NOMO-1 treated with dmso at 0.1 percent for 144 hours (cell line): ENCODE measurements around the gene UBE2Z.

Experiments used
- DNase-seq: peaks from one replicate; lab custom pipeline; 2025; ENCODE audit not compliant: unreplicated experiment; lab: John Stamatoyannopoulos, UW

UBE2Z gene

GRCh38 chr17:48952904-48953303 is 44.7 kb downstream of the UBE2Z start:
- DNase-seq: no peak

GRCh38 chr17:48954300-48954755 is 46.1 kb downstream of the UBE2Z start:
- no peak for DNase-seq

DNA sequence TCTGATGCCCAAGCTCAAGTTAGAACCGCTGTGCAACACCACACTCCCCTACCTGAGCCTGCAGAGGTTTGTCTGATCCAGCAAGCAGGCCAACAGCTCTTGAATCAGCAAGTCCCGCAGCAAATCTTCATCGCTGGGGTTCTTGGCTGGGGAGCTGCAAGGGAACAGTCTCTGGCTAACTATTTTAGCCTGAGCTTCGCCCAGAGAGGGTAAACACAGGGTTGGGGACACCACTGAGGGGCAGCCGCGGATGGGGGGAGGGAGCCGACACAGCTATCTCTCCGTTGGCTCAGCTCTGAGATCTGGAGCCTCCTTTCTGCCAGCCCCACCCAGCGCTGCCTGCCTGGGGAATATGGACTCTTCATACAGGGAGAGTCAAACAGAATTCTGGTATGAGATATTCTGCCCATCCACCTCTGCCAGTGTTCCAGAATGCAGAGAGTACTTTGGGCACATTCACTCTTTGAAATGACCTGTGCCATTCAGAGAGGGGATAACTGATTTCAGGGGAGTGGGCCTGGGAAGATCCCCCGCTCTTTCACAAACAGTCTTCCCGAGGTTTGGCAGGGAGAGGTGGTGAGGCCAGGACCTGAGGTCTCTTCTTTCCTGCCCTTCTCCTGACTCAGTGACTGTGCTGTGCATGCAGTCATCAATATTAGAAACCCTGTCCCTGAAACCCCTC is 52.8 kb downstream of the UBE2Z start:
- no peak for DNase-seq

- DNase-seq: no peak
These were observed 53.5 kb downstream of the UBE2Z start for GRCh38 chr17:48961516-48962233.

DNA sequence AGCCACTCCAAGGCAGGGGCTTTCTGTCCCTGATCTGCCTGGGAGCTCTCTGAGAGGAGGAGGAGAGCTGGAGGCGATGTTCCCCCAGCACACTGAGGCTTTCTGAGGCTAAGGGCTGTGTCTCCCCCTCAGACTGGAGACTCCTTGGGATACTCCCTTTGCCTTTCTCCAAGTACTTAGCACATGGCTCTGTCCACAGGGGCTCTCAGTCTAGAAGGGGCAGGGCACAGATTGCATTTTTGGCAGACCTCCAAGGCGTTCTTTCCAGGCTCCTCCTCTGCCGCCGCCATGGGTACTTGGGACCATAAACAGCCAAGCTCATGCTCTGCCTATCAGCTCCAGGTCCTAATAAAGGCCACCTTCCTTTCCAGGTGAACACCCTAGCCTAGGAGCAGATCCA is 62.0 kb downstream of the UBE2Z start:
- DNase-seq: no peak

DNA sequence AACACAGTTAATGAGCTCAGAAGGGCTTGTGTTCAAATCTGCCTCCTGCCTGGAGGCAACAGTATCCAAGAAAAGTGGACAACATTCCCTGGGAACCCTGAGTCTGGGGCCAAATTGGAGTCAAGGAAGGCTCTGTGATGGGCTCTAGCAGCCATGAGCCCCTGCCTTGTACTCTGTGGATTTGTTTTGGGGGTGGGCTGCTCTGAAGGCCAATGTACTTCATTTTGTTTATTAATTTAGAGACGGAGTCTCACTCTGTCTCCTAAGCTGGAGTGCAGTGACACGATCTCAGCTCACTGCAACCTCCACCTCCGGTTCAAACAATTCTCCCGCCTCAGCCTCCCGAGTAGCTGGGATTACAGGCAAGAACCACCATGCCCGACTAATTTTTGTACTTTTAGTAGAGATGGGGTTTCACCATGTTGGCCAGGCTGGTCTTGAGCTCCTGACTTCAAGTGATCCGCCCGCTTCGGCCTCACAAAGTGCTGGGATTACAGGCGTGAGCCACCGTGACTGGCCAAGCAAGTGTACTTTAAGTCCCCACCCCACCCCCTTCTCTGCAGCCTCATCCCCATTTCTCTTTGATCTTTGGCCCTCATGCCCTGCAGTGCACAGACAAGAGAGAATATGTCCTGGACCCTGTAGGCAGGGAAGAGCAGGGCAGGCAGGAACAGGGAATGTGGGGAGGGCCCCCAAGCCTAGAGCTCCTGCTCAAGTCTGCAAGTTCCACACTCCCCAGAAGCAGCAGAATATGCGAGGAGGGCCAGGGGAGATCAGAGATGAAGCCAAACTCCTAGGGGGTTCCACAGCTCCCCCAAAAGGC is 62.9 kb downstream of the UBE2Z start:
- DNase-seq: no peak

DNA sequence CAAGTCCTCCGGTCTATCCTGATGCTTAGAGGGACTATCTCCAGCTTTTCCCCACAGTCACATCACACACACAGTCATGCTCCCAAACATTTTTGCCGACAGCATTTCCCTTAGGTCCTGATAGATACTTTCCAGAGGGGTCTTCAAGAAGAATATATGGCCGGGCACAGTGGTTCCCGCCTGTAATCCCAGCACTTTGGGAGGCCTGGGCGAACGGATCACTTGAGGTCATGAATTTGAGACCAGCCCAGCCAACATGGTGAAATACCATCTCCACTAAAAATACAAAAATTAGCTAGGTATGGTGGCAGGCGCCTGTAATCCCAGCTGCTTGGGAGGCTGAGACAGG is 64.5 kb downstream of the UBE2Z start:
- DNase-seq: no peak

DNA sequence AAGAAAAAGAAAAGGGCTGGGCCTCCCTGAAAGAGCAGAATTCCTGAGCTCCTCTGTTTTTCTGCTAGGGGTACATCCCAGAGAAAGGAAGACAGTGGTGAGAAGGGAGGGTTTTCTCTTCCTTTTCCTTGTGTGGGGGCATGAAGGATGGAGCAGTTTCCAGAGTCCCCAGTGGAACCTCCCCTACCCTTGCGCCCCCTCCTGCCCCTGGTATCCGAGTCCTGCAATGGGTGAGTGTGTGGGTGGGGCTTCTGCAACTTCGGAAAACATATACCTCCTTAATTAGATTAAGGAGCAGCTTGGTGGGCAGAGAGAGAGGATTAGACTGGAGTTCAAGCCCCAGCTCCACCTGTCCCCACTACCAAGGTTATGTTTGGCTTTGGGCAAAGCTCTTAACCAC is 65.6 kb downstream of the UBE2Z start:
- DNase-seq: no peak
